ENCODE results near the gene MAP2K1.

DNA sequence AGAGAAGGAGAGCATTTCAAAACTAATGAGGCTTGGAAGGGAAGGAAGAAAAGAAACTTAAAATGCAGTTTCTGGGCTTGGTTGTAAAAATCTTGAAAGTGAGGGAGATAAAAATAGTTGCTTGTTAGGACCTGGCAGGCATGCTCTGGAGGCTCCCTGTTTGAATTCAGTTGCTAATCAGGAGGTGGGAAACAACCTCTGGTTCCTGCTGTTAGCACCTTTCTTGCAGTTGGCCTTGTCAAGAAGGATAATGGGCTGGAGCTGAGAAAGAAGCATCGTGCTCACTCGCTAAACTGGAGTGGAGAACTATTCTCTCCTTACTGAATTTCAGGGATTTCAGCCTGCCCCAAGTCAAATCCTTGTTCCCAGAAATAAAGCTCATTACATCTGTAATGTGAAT, 87.4 kb downstream of the MAP2K1 start:
- TF ChIP-seq, protein P1, sequence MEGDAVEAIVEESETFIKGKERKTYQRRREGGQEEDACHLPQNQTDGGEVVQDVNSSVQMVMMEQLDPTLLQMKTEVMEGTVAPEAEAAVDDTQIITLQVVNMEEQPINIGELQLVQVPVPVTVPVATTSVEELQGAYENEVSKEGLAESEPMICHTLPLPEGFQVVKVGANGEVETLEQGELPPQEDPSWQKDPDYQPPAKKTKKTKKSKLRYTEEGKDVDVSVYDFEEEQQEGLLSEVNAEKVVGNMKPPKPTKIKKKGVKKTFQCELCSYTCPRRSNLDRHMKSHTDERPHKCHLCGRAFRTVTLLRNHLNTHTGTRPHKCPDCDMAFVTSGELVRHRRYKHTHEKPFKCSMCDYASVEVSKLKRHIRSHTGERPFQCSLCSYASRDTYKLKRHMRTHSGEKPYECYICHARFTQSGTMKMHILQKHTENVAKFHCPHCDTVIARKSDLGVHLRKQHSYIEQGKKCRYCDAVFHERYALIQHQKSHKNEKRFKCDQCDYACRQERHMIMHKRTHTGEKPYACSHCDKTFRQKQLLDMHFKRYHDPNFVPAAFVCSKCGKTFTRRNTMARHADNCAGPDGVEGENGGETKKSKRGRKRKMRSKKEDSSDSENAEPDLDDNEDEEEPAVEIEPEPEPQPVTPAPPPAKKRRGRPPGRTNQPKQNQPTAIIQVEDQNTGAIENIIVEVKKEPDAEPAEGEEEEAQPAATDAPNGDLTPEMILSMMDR (IDR thresholded peaks at IDR 0.05): no peak
- no peak for TF ChIP-seq POLR2A (IDR thresholded peaks at IDR 0.05)
